Caco-2 (cell line): ENCODE data around the gene RSPH1. TPM values are rescaled to one million over a fixed set of nuclear protein-coding genes. Genes with fewer than 3 reads are reported as not detected.

Source experiments
- BruUV-seq: library from RNA; stranded (reverse); fragments of 400-500 nt; replicated peaks from 2 replicates; lab custom pipeline; 2021; lab: Mats Ljungman, UMichigan
- CTCF ChIA-PET: fragments of 300-600 bp; sonication (Branson Sonifier 250); formaldehyde crosslinking; loops from one replicate; lab custom pipeline; 2022; ENCODE audit warnings: antibody characterized with exemption; lab: Charles Lee
- POLR2A ChIA-PET: fragments of 300-600 bp; sonication (Branson Sonifier 250); formaldehyde crosslinking; loops from one replicate; lab custom pipeline; 2022; ENCODE audit warnings: antibody characterized with exemption; lab: Charles Lee
- DNase-seq, 2 experiments: peaks; one replicate each; pipeline versions ENCODE4 v3.0.0 to v3.0.0-alpha.2; 2020 to 2022
- H3K27me3 ChIP-seq: replicated peaks from 2 replicates; pipeline ENCODE4 v1.6.0; 2011; ENCODE audit warnings: low read length; ENCODE audit not compliant: control insufficient read depth, insufficient read depth
- H3K36me3 ChIP-seq: 2 replicates; pipeline ENCODE4 v1.5.1; 2011; ENCODE audit warnings: low read length; ENCODE audit not compliant: control insufficient read depth, insufficient read depth
- H3K4me1 ChIP-seq: fragments of 250-450 bp; sonication (Bioruptor Pico); 2 replicates; pipeline ENCODE4 v1.5.1; 2020; ENCODE audit warnings: mild to moderate bottlenecking
- H3K4me3 ChIP-seq: 2 replicates; pipeline ENCODE4 v1.5.1; 2011; ENCODE audit warnings: low read depth, mild to moderate bottlenecking, control low read depth, low read length
- H3K9me3 ChIP-seq: fragments of 250-450 bp; sonication (Bioruptor Pico); 2 replicates; pipeline ENCODE4 v1.5.1; 2020; ENCODE audit warnings: mild to moderate bottlenecking, moderate library complexity
- H3K27ac Mint-ChIP-seq: one replicate; pipeline ENCODE4 v1.8.0; 2022; ENCODE audit warnings: mixed read lengths; ENCODE audit not compliant: unreplicated experiment
- H3K27me3 Mint-ChIP-seq: one replicate; pipeline ENCODE4 v1.8.0; 2022; ENCODE audit warnings: mixed read lengths; ENCODE audit not compliant: insufficient read depth, unreplicated experiment
- H3K36me3 Mint-ChIP-seq: one replicate; pipeline ENCODE4 v1.8.0; 2022; ENCODE audit warnings: mild to moderate bottlenecking, mixed read lengths; ENCODE audit not compliant: insufficient read depth, unreplicated experiment
- H3K4me1 Mint-ChIP-seq: one replicate; pipeline ENCODE4 v1.8.0; 2022; ENCODE audit warnings: low read depth, mixed read lengths; ENCODE audit not compliant: unreplicated experiment
- H3K4me3 Mint-ChIP-seq: one replicate; pipeline ENCODE4 v1.8.0; 2022; ENCODE audit warnings: mild to moderate bottlenecking, moderate library complexity, mixed read lengths; ENCODE audit not compliant: unreplicated experiment
- H3K9me3 Mint-ChIP-seq: one replicate; pipeline ENCODE4 v1.8.0; 2022; ENCODE audit warnings: mixed read lengths; ENCODE audit not compliant: unreplicated experiment
- CTCF ChIP-seq, 2 experiments: fragments of 200-600 bp in 1 of 2; IDR thresholded peaks; 1 replicate in 1 of 2; 2 replicates in 1 of 2; pipeline versions ENCODE4 v1.5.1 to v1.8.0; 2011 to 2022; ENCODE audit warnings: antibody characterized with exemption in 1 of 2, control low read depth in 1 of 2, inconsistent platforms in 1 of 2, low read depth in 1 of 2, low read length in 1 of 2, mild to moderate bottlenecking in 1 of 2, moderate library complexity in 1 of 2; ENCODE audit not compliant: insufficient read depth in 1 of 2, severe bottlenecking in 1 of 2, unreplicated experiment in 1 of 2
- intact Hi-C: fragments of 100-400 bp; cut with micrococcal nuclease; formaldehyde crosslinking; loops from one replicate; pipeline ENCODE4 v1.10.0; 2022; ENCODE audit not compliant: unreplicated experiment
- total RNA-seq: library from RNA; stranded (reverse); gene quantifications from 2 replicates; pipeline ENCODE4 v1.2.3, GENCODE V29; 2022

Gene RSPH1
- total RNA-seq, 1 experiment from 2014 or later, result 0.23 TPM

- H3K4me3 Mint-ChIP-seq, result no peak overlapping the region
- POLR2A ChIA-PET, result no interaction called here
- Histone ChIP-seq H3K4me3 (no peak overlapping the region), H3K36me3 (no peaks in the 10 kb centered on the region), H3K27me3 (no peaks in the 10 kb centered on the region), H3K9me3 (no peaks in the 10 kb centered on the region), H3K4me1 (no peaks in the 10 kb centered on the region)
- no peaks in the 10 kb centered on the region for H3K36me3 Mint-ChIP-seq
- H3K9me3 Mint-ChIP-seq, result no peaks in the 10 kb centered on the region
- DNase-seq, result no peak
- peaks cover 6% of the 10 kb centered on the region for H3K4me1 Mint-ChIP-seq
- intact Hi-C loops, result no loop called here
- peaks cover 7% of the 10 kb centered on the region for H3K27me3 Mint-ChIP-seq
- BruUV-seq, result no TSS peak
- no peak overlapping the region for H3K27ac Mint-ChIP-seq
- no peak for TF ChIP-seq CTCF (IDR thresholded peaks at IDR 0.05; ENCODE audit: insufficient read depth in 1 of 2, low read depth in 1 of 2, low read length in 1 of 2, severe bottlenecking in 1 of 2, unreplicated experiment in 1 of 2)
- CTCF ChIA-PET, result no interaction called here
These were observed 69.6 kb downstream of the RSPH1 start for GRCh38 chr21:42426424-42426823.

- intact Hi-C loops, result no loop called here
- DNase-seq, result no peak
- no peaks in the 10 kb centered on the region for H3K27me3 ChIP-seq
- BruUV-seq, result no TSS peak
- no peak overlapping the region for H3K4me3 ChIP-seq
- ChIA-PET CTCF (no interaction called here), POLR2A (no interaction called here)
- no peak overlapping the region for H3K4me3 Mint-ChIP-seq
- H3K27ac Mint-ChIP-seq, result no peak overlapping the region
- H3K4me1 Mint-ChIP-seq, result peaks cover 6% of the 10 kb centered on the region
- H3K9me3 ChIP-seq, result no peaks in the 10 kb centered on the region
- no peak for TF ChIP-seq CTCF (IDR thresholded peaks at IDR 0.05; ENCODE audit: insufficient read depth in 1 of 2, low read depth in 1 of 2, low read length in 1 of 2, severe bottlenecking in 1 of 2, unreplicated experiment in 1 of 2)
- H3K36me3 ChIP-seq, result no peaks in the 10 kb centered on the region
- peaks cover 9% of the 10 kb centered on the region for H3K27me3 Mint-ChIP-seq
- H3K9me3 Mint-ChIP-seq, result no peaks in the 10 kb centered on the region
- H3K4me1 ChIP-seq, result no peaks in the 10 kb centered on the region
- H3K36me3 Mint-ChIP-seq, result no peaks in the 10 kb centered on the region
These were observed 70.4 kb downstream of the RSPH1 start for GRCh38 chr21:42425591-42425990.

GRCh38 chr21:42424914-42425541 is 71.0 kb downstream of the RSPH1 start:
- Mint-ChIP-seq H3K4me1 (peaks cover 6% of the 10 kb centered on the region), H3K27me3 (peaks cover 9% of the 10 kb centered on the region), H3K4me3 (no peak overlapping the region), H3K27ac (no peak overlapping the region), H3K9me3 (no peaks in the 10 kb centered on the region), H3K36me3 (no peaks in the 10 kb centered on the region)
- Histone ChIP-seq H3K9me3 (no peaks in the 10 kb centered on the region), H3K27me3 (no peaks in the 10 kb centered on the region), H3K4me3 (no peak overlapping the region), H3K4me1 (no peaks in the 10 kb centered on the region), H3K36me3 (no peaks in the 10 kb centered on the region)
- intact Hi-C loops, result no loop called here
- CTCF ChIA-PET, result no interaction called here
- no peak for TF ChIP-seq CTCF (IDR thresholded peaks at IDR 0.05; ENCODE audit: insufficient read depth in 1 of 2, low read depth in 1 of 2, low read length in 1 of 2, severe bottlenecking in 1 of 2, unreplicated experiment in 1 of 2)
- POLR2A ChIA-PET, result no interaction called here
- no TSS peak for BruUV-seq
- DNase-seq, result no peak
